ENCODE data around the gene GANC.
"Not testable (repeated sequence)": the region's sequence is repeated elsewhere in the genome, so short reads cannot be mapped to it uniquely, and the experiment has no call there.

The GANC gene, protein sequence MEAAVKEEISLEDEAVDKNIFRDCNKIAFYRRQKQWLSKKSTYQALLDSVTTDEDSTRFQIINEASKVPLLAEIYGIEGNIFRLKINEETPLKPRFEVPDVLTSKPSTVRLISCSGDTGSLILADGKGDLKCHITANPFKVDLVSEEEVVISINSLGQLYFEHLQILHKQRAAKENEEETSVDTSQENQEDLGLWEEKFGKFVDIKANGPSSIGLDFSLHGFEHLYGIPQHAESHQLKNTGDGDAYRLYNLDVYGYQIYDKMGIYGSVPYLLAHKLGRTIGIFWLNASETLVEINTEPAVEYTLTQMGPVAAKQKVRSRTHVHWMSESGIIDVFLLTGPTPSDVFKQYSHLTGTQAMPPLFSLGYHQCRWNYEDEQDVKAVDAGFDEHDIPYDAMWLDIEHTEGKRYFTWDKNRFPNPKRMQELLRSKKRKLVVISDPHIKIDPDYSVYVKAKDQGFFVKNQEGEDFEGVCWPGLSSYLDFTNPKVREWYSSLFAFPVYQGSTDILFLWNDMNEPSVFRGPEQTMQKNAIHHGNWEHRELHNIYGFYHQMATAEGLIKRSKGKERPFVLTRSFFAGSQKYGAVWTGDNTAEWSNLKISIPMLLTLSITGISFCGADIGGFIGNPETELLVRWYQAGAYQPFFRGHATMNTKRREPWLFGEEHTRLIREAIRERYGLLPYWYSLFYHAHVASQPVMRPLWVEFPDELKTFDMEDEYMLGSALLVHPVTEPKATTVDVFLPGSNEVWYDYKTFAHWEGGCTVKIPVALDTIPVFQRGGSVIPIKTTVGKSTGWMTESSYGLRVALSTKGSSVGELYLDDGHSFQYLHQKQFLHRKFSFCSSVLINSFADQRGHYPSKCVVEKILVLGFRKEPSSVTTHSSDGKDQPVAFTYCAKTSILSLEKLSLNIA (N-terminal part only)

DNA sequence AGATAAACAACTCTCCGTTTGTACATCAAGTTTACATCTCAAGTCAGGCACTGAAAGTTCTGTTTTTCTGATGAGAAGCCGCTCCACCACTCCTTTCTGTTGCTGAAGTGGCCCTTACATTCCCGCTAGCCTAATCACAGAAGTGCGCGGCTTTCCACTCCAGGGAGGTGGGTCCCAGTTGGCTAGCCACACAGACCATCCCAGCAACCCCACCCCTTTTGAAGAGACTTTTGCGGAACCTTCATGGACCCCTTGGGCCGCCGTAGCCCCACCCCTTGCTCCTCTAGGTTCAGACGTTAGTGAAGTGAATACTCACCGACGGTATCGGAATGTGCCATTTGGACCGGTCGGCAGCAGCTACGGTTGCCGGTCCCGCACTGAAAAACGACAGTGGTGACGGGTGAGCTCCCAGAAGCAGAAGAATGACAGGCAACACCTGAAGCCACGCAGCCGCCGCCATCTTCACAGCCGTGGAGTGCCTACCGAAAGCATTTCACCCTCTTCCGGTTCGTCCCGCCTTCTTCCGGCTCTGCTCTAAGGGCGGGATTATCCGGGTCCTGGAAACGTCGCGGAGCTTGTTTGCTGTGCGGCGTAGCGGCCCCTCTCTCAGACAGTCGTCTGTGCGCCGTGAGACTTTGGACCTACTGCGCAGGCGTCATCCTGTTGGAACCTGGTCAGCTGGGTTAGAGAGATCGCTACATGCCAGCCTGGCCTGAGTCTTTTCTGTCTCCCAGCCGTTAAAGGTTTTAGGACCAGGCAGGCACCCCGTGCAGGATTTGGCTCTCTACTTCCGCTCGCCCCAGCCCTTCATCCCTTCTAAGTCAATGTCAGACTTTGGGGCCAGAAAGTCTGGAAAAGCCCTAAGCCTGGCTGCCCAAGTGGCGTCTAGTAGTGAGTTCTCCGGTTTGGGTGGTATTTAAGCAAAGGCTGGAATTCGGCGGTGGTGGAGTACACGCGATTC is at the start of gene GANC, which contains the start of gene TMEM87A:
TSS of gene GANC (plus strand) at position 263 of the 961 bp plus-strand sequence. CDS start 1,281 bp downstream, outside the sequence.
TSS of gene TMEM87A (minus strand) at position 495 of the 961 bp plus-strand sequence. CDS start at position 460, 35 bp downstream.
- peak; percentile 96 for DNase-seq

DNA sequence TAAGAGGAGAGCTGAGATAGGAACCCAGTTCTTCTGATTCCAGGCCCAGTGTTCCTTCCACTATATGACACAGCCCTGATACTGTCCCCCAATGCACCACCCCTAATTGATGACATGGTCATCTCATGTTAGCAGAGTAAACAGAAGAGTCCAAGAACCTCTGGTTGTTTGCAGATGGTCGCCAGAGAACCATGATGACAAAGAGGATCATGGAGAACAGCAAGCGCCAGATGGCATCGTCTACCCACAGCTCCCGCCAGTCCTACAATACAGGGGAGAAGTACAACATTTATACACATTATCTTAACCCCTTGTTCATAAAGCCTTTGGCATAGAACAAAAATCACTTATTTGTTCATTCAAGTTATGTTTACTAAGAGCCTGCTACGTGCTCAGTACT is 46.4 kb upstream of the GANC start:
- DNase-seq, result no peak

DNA sequence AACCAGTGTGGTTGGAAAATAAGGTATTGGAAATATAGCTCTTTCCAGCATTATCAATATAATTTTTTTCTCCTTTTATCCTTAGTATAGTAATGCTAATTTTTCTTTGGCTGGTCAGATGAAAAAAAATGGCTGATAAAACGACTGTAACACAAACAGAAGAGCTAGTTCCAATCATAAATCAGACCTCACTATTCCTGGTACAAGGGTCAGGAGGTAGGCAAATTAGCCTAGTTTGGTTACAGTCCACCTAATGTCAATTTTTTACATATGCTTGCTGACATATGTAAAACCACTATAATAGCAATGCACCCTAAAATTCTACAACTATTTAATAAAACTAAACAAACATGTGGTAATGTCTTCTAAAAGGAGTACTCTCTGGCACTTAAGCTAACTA is 45.0 kb upstream of the GANC start:
- no peak for DNase-seq

DNA sequence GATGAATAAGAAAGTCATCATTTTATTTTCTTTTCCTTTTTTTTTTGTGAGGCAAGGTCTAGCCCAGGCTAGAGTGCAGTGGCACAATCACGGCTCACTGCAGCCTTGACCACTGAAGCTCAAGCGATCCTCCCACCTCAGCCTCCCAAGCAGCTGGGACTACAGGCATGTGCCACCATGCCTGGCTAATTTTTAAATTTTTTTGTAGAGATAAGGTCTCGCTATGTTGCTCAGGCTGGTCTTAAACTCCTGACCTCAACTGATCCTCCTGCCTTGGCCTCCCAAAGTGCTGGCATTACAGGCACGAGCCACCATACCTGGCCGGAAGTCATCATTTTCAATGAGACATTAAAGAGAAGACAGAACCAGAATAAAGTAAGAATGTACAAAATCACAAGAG is 44.0 kb upstream of the GANC start:
- not testable (repeated sequence) for DNase-seq

DNA sequence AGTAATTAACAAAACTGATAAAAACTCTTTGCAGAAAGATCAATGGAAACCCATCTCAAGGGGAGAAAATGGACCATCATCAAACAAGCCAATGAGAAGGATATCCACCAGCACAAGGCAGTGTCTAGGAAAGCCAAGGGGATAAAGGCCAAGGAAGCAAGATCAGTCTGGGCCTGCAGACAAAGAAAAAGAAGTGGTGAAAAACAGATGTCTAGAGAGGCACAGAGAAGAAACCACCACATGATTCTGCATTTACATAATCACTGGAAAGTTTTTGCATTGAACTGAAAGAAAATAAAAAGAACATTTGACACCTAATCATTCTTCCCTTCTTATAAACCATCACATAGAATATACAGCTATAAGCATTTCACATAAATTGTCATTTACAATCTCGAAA is 41.9 kb upstream of the GANC start:
- DNase-seq, result no peak

DNA sequence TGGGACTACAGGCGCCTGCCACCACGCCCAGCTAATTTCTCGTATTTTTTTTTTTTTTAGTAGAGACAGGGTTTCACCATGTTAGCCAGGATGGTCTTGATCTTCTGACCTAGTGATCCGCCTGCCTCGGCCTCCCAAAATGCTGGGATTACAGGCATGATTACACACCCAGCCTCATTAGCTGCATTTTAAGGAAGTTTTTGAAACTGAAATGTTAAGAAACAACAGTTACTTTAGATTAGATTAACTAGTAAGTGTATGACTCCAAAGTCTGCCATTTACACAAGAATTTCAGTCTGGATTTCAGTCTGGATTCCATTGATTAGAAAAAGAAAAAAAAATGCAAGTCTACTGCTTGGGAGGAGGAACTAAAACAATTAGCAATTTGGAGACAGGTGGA is 40.4 kb upstream of the GANC start:
- DNase-seq, result no peak

DNA sequence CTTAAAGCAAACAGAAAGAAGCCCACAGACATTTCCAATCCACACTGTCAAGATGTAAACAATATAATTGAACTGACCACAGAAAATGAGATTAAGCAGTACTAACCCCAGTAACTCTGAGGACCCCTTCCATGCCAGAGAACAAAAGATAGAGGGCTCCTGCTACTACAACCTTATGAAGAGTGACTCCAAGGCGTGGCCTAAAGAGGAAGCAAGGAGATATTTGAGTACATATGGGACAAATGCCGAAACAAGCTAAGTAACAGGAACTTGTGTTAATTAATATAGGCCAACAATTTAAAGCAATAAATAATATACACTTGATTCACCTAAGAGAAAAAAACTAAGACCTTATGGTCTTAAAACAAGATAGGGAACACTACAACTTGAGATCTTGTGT is 39.9 kb upstream of the GANC start:
- DNase-seq, result no peak

DNA sequence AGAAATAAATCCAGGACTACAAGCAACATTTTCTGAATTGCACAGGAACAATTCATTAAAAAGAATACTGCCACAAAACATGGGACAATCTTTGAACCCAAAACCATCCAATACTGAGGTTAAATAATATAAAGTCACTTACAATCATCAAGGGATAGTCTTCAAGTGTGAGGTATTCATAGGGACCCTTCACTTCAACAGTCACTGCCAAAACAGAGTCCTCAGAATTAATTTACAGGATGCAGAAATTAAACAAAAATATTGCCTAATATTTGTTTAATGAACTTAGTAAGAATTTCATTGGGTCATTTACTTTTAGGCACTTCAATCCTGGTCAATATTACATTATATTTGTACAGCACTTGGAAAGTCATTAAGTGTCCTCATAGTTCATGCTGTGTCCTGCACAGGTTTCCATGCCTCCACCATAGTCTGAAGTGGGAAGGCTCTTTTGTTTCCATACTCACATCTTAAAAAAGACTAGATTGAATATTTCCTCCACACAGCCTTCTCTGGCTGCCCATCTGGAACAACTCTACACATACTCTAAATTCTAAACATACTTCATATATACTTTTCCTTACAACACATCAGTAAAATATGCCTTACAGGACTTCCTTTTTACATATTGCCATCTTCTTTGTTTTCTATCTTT is 33.3 kb upstream of the GANC start:
- no peak for DNase-seq

DNA sequence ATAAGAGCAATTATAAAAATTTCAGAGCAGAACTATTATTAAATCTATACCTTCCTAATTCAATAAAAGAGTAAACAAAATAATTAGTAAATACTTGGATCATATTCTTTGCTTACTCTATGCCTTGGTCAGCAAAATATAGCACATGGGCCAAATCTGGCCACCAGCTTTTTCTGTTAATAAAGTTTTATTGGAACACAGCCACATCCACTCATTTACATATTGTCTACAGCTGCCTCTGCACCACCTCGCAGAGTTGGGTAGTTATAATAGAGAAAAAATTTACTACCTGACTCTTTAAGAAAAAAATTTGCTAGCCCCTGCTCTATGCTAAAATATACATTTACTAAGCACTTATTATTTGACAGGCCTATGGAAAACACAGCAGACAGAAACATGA is 32.2 kb upstream of the GANC start:
- DNase-seq, result no peak

DNA sequence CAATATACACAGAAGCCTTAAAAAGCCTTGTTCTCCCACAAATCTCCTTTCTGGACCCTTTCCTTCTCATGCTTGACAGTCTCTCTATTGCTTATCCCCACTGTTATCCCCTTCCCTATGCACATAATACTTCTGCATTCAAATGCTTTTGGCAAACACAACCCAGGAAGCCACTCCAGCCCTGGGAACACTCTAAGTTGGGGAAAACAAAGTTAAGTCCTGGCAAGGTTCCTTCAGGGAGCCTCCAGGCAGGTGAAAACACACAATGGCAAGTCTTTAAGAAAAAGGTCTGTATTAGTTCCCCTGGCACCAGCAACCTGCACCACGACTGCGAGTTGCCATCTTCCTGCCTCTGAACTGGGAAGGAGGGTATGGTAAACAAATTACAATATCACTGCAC is 19.7 kb upstream of the GANC start:
- no peak for DNase-seq

DNA sequence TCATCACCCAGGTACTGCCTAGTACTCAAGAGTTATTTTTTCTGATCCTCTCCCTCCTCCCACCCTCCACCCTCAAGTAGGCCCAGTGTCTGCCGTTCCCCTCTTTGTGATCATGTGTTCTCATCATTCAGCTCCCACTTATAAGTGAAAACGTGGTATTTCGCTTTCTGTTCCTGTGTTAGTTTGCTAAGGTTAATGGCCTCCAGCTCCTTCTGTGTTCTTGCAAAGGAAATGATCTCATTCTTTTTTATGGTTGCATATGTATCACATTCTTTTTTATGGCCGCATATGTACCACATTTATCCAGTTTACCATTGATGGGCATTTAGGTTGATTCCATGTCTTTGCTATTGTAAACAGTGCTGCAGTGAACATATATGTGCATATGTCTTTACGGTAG is 8.2 kb upstream of the GANC start:
- DNase-seq, result no peak

DNA sequence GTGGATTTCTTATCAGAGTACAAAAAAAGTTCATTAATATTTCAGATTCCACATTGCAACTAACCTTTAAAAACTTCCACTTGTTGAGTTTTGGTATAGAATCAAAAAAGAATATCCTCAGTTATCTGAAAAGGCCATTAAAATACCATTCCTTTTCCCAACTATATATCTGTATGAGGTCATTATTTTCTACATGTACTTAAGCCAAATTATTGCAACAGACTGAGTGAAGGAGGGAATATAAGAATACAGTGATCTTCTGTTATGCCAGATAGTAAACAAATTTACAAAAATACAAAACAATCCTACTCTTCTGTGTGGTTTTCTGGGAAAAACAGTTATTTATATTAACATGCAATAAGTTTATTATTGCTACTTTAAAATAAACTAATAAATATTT is 5.7 kb upstream of the GANC start:
- DNase-seq, result no peak

DNA sequence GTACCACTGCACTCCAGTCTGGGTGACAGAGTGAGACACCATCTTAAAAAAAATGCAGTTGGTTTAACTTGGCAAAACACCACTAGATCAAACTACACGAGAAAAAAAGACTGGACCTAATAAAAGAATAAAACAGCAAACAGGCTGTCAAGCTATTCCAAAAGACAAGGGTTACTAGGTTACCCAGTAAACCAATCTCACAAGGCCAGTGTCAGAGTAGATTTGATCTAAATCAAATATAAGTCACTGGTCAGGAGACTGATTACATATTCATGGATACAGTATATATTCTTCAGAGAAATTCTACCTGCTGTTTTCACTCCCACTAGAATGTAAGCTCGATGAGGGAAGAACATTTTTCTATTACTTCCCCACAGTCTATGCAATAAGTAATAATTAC is 2.5 kb upstream of the GANC start:
- no peak for DNase-seq

DNA sequence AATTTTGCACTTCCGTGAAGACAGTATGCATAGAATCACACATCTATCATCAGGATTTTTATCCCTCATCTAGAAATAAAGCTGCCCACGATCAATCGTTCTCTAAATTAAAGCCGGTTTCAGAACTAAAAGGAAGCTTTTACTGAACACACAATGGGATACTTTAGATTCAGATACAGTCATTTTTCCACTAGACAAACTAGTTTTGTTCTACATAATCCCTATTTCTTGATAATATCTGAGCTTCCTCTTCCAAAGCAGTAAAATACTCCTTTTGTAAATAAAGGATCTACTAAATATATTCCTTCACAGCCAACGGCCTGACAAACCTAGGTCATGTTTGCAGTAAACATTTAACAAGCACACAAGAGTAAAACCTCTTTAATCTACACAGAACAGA is 2.0 kb upstream of the GANC start:
- DNase-seq, result no peak

DNA sequence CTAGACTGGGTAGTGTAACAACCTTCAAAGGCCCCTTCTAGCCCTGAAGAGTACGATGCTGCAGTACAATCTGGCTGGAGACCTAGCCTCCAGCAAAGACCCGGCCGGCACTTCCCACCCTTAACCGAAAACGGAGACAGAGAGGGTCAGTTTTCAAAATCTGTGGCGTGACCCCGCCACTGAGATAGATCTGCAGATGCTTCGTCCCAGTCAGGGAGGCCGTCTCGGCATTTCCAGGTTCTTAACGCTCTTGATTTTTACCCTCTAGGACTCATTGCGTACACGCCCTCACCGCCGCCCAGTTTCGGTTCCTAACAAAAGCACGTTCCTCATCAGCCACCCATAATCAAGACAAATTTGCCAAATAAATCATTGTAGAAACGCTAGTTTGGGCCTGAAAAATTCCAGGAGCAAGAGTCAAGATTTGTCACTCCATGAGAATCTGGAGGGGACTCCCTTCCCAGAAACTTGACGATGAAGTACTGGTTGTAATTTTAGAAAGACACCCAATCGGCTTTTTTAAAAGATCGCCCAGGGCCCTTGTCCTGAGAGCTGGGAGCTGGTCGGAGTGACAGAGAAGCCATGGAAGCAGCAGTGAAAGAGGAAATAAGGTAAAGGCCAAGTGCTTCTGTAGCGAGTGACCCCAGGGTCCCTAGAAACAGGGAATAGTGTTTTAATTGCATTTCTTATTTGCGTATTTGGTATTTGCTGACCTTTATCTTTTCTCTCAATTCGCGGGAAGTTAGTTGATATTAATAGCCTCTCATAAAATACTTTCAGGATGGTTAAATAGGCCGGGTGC is 1.1 kb downstream of the GANC start:
- DNase-seq, result peak; percentile 74

DNA sequence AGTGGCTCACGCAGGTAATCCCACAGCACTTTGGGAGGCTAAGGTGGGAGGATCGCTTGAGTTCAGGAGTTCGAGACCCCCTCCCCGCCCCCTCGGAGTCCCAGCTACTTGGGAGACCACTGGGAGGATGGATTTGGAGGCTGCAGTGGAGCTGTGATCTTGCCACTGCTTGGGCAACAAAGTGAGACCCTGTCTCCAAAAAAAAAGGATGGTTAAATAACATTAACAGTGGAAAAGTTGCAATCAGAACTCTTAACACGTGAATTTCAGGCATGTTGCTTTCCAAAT is 1.6 kb downstream of the GANC start:
- DNase-seq, result peak; percentile 6

DNA sequence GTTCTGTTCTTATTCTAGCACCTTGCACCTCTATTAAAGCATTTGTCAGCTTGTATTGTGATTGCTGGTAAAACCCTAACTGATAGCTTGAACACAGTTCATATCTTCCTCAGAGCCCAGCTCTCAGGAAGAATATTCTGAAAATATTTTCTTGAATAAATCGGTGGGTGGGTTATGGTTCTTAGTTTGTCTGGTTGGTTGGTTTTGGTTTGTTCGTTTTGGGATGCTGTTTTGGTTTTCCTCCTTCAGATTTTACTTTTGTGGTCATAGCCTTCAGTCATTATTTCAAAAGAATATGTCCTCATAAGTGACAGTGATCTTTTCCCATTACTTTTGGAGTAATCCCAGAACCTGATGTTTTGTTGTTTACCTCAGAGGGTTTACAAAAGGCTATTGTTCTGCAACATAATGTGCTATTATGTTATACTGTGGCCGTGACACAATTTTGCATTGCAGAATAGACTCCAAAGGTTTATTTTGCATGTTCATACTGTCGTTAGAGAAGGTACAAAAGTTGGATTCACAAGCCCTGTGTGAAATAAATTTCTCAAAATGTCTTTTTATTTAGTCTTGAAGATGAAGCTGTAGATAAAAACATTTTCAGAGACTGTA is 2.9 kb downstream of the GANC start:
- DNase-seq, result no peak

DNA sequence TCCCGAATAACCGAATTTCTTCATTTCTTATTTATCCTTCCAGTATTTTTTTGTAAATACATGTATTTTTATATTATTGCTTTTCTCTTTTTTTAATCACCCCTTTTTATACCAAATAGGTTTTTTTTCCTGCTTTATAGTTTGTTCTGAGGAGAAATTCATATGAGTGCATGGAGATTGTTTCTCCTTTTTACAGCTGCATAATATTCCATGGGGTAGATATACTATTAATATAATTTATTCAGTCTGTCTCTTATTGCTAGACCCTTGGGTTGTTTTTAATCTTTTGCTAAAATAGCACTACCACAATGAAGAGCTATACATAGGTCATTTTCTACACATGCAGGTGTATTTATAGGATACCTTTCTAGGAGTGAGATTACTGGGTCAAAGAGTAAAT is 3.8 kb downstream of the GANC start:
- no peak for DNase-seq

DNA sequence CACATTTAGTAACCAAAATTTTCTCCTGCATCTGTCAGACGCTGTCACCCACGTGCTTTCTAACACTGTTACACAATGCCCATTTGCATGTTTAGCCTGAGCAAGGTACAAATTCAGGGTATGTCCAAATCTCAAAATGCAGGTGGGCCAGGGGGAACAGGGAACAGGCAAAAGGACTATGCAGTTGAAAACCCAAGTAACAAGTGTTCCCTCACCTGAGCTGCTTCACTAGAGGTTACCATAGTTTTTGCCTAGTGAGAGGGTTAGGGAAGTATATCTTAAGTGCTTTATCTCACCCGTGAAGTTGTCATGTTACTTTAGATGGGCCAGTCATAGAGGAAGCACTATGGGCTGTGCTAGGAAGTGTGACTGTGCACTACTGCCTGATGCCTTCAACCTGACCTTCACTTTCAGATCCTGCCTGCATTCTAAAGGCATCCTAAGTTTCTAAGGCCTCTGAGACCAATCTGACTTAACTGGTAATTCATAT is 6.3 kb downstream of the GANC start:
- no peak for DNase-seq

DNA sequence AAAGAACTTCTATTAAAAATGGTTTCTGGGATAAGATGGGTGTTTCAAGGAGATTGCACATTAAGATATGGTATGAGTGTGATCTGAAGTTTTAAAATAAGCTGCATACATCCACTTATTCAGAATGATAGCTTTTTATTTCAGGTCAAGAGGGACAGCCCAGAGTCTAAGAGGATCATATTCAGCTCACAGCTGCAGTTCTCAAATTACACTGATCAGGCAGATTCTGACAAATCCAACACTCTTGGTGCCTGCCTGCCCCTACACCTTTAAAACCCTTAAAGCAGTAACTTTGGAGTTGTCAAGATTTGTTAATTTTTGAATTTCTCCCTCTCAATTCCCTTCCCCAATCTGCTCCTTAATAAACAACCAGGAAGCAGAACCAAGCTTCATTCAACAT is 9.3 kb downstream of the GANC start:
- DNase-seq, result no peak

DNA sequence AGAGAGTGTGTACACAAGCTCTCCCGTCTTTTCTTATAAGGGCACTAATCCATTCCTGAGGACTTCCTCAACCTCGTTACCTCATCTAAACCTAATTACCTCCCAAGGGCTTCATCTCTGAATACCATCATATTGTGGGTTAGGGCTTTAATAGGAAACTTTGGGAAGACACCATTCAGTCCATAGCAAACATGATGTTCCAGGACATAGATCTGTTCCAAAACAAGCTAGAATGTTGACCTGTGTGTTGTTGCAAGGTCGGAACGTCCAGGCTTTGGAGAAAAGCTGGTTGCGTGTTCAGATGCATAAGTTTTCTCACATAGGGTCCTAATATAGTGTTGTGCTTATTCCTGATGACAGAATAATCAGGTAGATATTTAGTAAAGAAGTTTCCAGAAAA is 9.9 kb downstream of the GANC start:
- no peak for DNase-seq
